ENCODE measurements around the gene FAM171A2. TPM values are rescaled to one million over a fixed set of nuclear protein-coding genes. Genes with fewer than 3 reads are reported as not detected.

Gene FAM171A2
- total RNA-seq, 1 experiment from 2014 or later, result 1.2 TPM

DNA sequence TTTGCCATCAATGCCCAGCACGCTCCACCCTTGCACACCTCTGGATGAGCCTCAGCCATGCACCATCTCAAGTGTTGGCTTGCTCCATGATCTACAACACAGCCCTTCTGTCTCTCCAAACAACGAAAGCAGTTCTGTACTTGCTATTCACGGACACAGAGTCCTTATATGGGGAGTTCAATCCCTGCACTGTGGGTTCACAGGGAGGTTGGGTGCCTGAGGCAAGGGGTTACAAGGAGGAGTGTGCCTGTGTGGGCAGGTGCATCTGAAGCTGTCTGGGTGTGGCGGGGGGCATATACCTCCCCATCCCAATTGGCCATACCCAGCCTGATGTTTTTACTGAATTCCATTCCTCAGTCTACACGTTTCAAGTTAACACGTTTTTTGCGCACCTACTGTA lies 49.6 kb downstream of the FAM171A2 start:
- H3K27ac ChIP-seq (ENCODE audit: low read length), result no peak overlapping the region
- no peak overlapping the region for H2AFZ ChIP-seq (ENCODE audit: low read length)
- no peaks in the 10 kb centered on the region for H3K9me2 ChIP-seq (replicated peaks; ENCODE audit: insufficient read depth, low read length)
- 0 out of 2 replicates have a peak, but pooled peaks cover 4% of the 10 kb centered on the region for H4K20me1 ChIP-seq (ENCODE audit: insufficient read depth, low read depth, low read length)
- peaks cover 25% of the 10 kb centered on the region for H3K4me1 ChIP-seq (ENCODE audit: low read length)
- no peak overlapping the region for H3K4me3 ChIP-seq (ENCODE audit: low read length)
- no peak overlapping the region for H3K4me2 ChIP-seq (ENCODE audit: low read depth, low read length, poor library complexity, severe bottlenecking)
- H3K36me3 ChIP-seq (ENCODE audit: insufficient read depth, low read length), result no peaks in the 10 kb centered on the region
- no peak overlapping the region for H3K9ac ChIP-seq (ENCODE audit: low read length)
- H3K27me3 ChIP-seq (ENCODE audit: low read length), result no peaks in the 10 kb centered on the region
- H3K79me2 ChIP-seq (ENCODE audit: low read length), result no peaks in the 10 kb centered on the region
- no peaks in the 10 kb centered on the region for H3K9me3 ChIP-seq (ENCODE audit: low read length)
- DNase-seq, result no peak

DNA sequence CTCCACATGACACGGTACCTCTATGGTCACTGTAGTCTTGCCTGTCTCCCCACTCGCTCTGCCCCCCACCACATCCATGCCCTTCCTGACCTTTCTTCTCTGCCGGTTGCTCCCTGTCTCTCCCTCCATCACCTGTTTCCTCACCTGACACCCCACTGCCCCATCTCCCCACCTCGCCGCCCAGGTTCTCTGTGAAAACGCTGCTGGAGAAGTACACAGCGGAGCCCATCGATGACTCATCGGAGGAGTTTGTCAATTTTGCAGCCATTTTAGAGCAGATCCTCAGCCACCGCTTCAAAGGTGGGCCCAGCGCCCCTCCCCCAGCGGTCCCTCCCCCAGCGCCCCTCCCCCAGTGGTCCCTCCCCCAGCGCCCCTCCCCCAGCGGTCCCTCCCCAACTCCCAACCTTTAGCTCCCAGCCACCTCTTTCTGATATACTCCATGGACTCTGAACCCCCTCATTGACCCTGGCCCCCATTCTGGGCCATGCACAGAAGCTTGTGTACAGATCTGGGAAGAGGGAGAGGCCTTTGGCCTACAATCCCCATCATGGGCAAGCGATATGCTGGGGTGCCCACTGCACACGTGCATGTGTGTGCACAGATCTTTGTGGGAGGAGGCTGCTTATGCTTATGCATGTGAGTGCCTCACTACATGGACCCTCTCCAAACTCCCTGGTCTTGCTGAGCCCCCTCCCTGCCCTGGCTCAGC lies 51.1 kb downstream of the FAM171A2 start:
- H2AFZ ChIP-seq (ENCODE audit: low read length), result no peak overlapping the region
- no peaks in the 10 kb centered on the region for H3K36me3 ChIP-seq (ENCODE audit: insufficient read depth, low read length)
- no peaks in the 10 kb centered on the region for H3K9me2 ChIP-seq (replicated peaks; ENCODE audit: insufficient read depth, low read length)
- DNase-seq, result no peak
- peaks cover 35% of the 10 kb centered on the region for H3K4me1 ChIP-seq (ENCODE audit: low read length)
- H3K9ac ChIP-seq (ENCODE audit: low read length), result no peak overlapping the region
- no peaks in the 10 kb centered on the region for H3K27me3 ChIP-seq (ENCODE audit: low read length)
- H3K4me2 ChIP-seq (ENCODE audit: low read depth, low read length, poor library complexity, severe bottlenecking), result no peak overlapping the region
- no peaks in the 10 kb centered on the region for H3K9me3 ChIP-seq (ENCODE audit: low read length)
- no peak overlapping the region for H3K27ac ChIP-seq (ENCODE audit: low read length)
- H4K20me1 ChIP-seq (ENCODE audit: insufficient read depth, low read depth, low read length), result 0 out of 2 replicates have a peak, but pooled peaks cover 4% of the 10 kb centered on the region
- no peak overlapping the region for H3K4me3 ChIP-seq (ENCODE audit: low read length)
- no peaks in the 10 kb centered on the region for H3K79me2 ChIP-seq (ENCODE audit: low read length)

GRCh38 chr17:44311562-44312181 lies 52.0 kb downstream of the FAM171A2 start:
- H3K9ac ChIP-seq (ENCODE audit: low read length), result no peak overlapping the region

DNA sequence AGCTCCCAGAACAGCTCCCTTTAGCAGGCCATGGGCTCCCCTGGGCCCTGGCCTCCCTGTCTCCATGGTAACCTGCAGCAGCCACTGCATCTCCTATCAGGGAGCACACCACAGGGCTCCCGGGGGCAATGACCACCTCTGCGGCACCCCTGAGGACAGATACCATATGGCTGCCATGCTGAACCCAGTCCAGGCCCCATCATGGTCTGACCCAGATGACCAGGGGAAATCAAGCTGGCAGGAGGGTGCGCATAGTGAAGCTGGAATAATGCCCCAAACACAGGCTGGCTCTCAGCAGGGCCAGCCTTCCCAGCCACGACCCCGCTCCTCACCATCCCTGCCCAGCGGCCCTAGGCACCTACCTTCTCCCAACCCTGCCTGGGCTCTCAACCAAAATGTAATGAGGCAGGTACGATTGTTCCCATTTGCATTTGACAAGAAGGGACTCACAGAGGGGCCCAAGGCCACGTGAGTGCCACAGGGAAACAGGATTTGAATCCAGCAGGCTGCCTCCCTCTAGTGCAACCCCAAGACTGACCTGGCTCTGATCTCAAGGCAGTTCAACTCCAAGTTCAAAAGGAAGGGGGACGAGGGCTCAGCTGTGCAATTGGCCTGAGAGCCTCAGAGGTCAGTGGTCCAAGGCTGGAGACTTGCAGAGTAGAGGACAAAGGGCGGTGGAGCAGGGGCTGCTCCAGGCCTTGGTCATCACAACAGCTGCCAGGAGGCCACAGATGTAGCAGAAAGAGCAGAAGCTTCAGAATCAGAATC lies 52.9 kb downstream of the FAM171A2 start:
- Histone ChIP-seq H3K79me2 (ENCODE audit: low read length) (no peaks in the 10 kb centered on the region), H3K9me3 (ENCODE audit: low read length) (no peaks in the 10 kb centered on the region), H3K4me1 (ENCODE audit: low read length) (peaks cover 33% of the 10 kb centered on the region), H2AFZ (ENCODE audit: low read length) (no peak overlapping the region), H3K27me3 (ENCODE audit: low read length) (no peaks in the 10 kb centered on the region), H3K27ac (ENCODE audit: low read length) (no peak overlapping the region), H4K20me1 (ENCODE audit: insufficient read depth, low read depth, low read length) (0 out of 2 replicates have a peak, but pooled peaks cover 4% of the 10 kb centered on the region), H3K4me3 (ENCODE audit: low read length) (no peak overlapping the region), H3K4me2 (ENCODE audit: low read depth, low read length, poor library complexity, severe bottlenecking) (no peak overlapping the region), H3K9me2 (replicated peaks; ENCODE audit: insufficient read depth, low read length) (no peaks in the 10 kb centered on the region), H3K9ac (ENCODE audit: low read length) (no peak overlapping the region), H3K36me3 (ENCODE audit: insufficient read depth, low read length) (no peaks in the 10 kb centered on the region)
- no peak for DNase-seq

More at GRCh38 chr17:44311562-44312181, 52.0 kb downstream of the FAM171A2 start:
- Histone ChIP-seq H3K9me2 (replicated peaks; ENCODE audit: insufficient read depth, low read length) (no peaks in the 10 kb centered on the region), H2AFZ (ENCODE audit: low read length) (no peak overlapping the region), H3K79me2 (ENCODE audit: low read length) (no peaks in the 10 kb centered on the region), H3K9me3 (ENCODE audit: low read length) (no peaks in the 10 kb centered on the region), H3K4me3 (ENCODE audit: low read length) (no peak overlapping the region), H3K27ac (ENCODE audit: low read length) (no peak overlapping the region), H3K27me3 (ENCODE audit: low read length) (no peaks in the 10 kb centered on the region), H4K20me1 (ENCODE audit: insufficient read depth, low read depth, low read length) (0 out of 2 replicates have a peak, but pooled peaks cover 4% of the 10 kb centered on the region), H3K4me2 (ENCODE audit: low read depth, low read length, poor library complexity, severe bottlenecking) (no peak overlapping the region), H3K4me1 (ENCODE audit: low read length) (peaks cover 35% of the 10 kb centered on the region), H3K36me3 (ENCODE audit: insufficient read depth, low read length) (no peaks in the 10 kb centered on the region)
- no peak for DNase-seq

GRCh38 chr17:44310188-44310587 lies 53.5 kb downstream of the FAM171A2 start:
- H3K4me3 ChIP-seq (ENCODE audit: low read length), result no peak overlapping the region
- no peaks in the 10 kb centered on the region for H3K36me3 ChIP-seq (ENCODE audit: insufficient read depth, low read length)
- H2AFZ ChIP-seq (ENCODE audit: low read length), result no peak overlapping the region
- H3K27ac ChIP-seq (ENCODE audit: low read length), result no peak overlapping the region
- H3K9me3 ChIP-seq (ENCODE audit: low read length), result no peaks in the 10 kb centered on the region
- H3K9me2 ChIP-seq (replicated peaks; ENCODE audit: insufficient read depth, low read length), result no peaks in the 10 kb centered on the region
- peak; percentile 65 for DNase-seq
- peaks cover 29% of the 10 kb centered on the region for H3K4me1 ChIP-seq (ENCODE audit: low read length)
- H3K9ac ChIP-seq (ENCODE audit: low read length), result no peak overlapping the region
- no peaks in the 10 kb centered on the region for H3K79me2 ChIP-seq (ENCODE audit: low read length)
- H3K4me2 ChIP-seq (ENCODE audit: low read depth, low read length, poor library complexity, severe bottlenecking), result no peak overlapping the region
- H3K27me3 ChIP-seq (ENCODE audit: low read length), result no peaks in the 10 kb centered on the region
- H4K20me1 ChIP-seq (ENCODE audit: insufficient read depth, low read depth, low read length), result 0 out of 2 replicates have a peak, but pooled peaks cover 4% of the 10 kb centered on the region

GRCh38 chr17:44309472-44309871 lies 54.2 kb downstream of the FAM171A2 start:
- H4K20me1 ChIP-seq (ENCODE audit: insufficient read depth, low read depth, low read length), result 0 out of 2 replicates have a peak, but pooled peaks cover 4% of the 10 kb centered on the region
- H3K4me1 ChIP-seq (ENCODE audit: low read length), result peaks cover 23% of the 10 kb centered on the region
- no peaks in the 10 kb centered on the region for H3K9me2 ChIP-seq (replicated peaks; ENCODE audit: insufficient read depth, low read length)
- no peak for DNase-seq
- no peaks in the 10 kb centered on the region for H3K9me3 ChIP-seq (ENCODE audit: low read length)
- H3K36me3 ChIP-seq (ENCODE audit: insufficient read depth, low read length), result no peaks in the 10 kb centered on the region
- H3K27ac ChIP-seq (ENCODE audit: low read length), result no peak overlapping the region
- H3K4me3 ChIP-seq (ENCODE audit: low read length), result no peak overlapping the region
- no peaks in the 10 kb centered on the region for H3K27me3 ChIP-seq (ENCODE audit: low read length)
- H3K4me2 ChIP-seq (ENCODE audit: low read depth, low read length, poor library complexity, severe bottlenecking), result no peak overlapping the region
- no peak overlapping the region for H2AFZ ChIP-seq (ENCODE audit: low read length)
- H3K79me2 ChIP-seq (ENCODE audit: low read length), result no peaks in the 10 kb centered on the region
- no peak overlapping the region for H3K9ac ChIP-seq (ENCODE audit: low read length)

DNA sequence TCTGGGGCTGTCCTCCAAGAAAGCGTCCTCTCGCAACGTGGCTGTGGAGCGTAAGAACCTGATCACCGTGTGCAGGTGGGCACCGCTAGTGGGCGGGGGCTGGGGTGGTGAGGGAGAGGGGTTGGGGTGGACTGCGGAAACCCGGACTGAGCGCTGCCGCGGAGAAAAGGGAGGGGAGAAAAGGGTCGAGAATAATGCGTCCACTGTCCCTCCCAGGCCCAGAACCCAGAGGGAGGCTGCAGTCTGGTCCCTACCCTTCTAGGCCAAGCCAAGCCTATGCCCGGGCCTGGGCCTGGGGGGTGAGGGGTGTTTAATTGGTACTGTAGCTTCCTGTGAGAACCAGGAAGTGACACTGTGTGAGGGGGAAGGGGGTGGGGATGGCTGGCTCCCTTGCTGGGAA lies 54.8 kb downstream of the FAM171A2 start:
- Histone ChIP-seq H2AFZ (ENCODE audit: low read length) (no peak overlapping the region), H3K27ac (ENCODE audit: low read length) (no peak overlapping the region), H3K9ac (ENCODE audit: low read length) (no peak overlapping the region), H4K20me1 (ENCODE audit: insufficient read depth, low read depth, low read length) (0 out of 2 replicates have a peak, but pooled peaks cover 4% of the 10 kb centered on the region), H3K4me2 (ENCODE audit: low read depth, low read length, poor library complexity, severe bottlenecking) (peak overlapping the region; percentile 54), H3K9me2 (replicated peaks; ENCODE audit: insufficient read depth, low read length) (no peaks in the 10 kb centered on the region), H3K27me3 (ENCODE audit: low read length) (no peaks in the 10 kb centered on the region), H3K4me3 (ENCODE audit: low read length) (peak overlapping the region; percentile 25; the same call in 1 of the 2 replicates), H3K36me3 (ENCODE audit: insufficient read depth, low read length) (no peaks in the 10 kb centered on the region), H3K9me3 (ENCODE audit: low read length) (no peaks in the 10 kb centered on the region), H3K4me1 (ENCODE audit: low read length) (peaks cover 23% of the 10 kb centered on the region), H3K79me2 (ENCODE audit: low read length) (no peaks in the 10 kb centered on the region)
- no peak for DNase-seq

DNA sequence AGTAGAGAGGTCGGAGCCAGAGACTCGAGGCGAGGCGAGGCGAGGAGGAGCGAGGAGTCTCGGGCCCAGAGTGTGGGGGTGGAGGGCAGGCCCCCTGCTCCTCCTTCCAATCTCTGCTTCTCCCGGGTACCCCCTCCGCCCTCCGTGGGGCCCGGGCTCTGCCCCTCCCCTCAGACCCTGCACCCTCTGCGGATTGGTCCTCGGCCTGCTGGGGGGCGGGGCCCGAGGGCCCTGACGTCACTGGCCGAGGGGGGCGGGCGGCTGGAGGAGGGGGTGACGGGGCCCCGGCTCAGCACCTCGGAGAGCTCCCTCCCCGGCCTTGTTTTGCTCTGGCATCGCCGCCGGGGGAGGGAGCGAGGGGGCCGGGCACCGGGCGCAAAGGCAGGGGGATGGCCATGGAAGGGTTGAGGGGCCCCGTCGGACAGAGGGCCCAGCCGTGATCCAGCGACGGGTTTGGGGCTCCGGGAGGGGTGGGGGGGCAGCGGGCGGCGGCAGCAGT lies 55.3 kb downstream of the FAM171A2 start, which contains the start of gene RUNDC3A:
Gene RUNDC3A (plus strand): TSS at position 282 of the 499 bp plus-strand sequence. CDS start 232 bp downstream, outside the sequence.
- peak within 1 kb of the TSS; percentile 25; the same call in 1 of the 2 replicates for H3K4me3 ChIP-seq (ENCODE audit: low read length)
- H2AFZ ChIP-seq (ENCODE audit: low read length), result no peak within 1 kb of the TSS
- no peak within 1 kb of the TSS for H3K9ac ChIP-seq (ENCODE audit: low read length)
- H3K9me2 ChIP-seq (replicated peaks; ENCODE audit: insufficient read depth, low read length), result no peaks in the 10 kb centered on the region
- no peaks in the 10 kb centered on the region for H3K9me3 ChIP-seq (ENCODE audit: low read length)
- DNase-seq, result peak; percentile 96
- 0 out of 2 replicates have a peak, but pooled peaks cover 4% of the 10 kb centered on the region for H4K20me1 ChIP-seq (ENCODE audit: insufficient read depth, low read depth, low read length)
- peaks cover 23% of the 10 kb centered on the region for H3K4me1 ChIP-seq (ENCODE audit: low read length)
- H3K27me3 ChIP-seq (ENCODE audit: low read length), result no peaks in the 10 kb centered on the region
- H3K27ac ChIP-seq (ENCODE audit: low read length), result no peak within 1 kb of the TSS
- no peaks in the 10 kb centered on the region for H3K79me2 ChIP-seq (ENCODE audit: low read length)
- H3K4me2 ChIP-seq (ENCODE audit: low read depth, low read length, poor library complexity, severe bottlenecking), result peak within 1 kb of the TSS; percentile 54
- no peaks in the 10 kb centered on the region for H3K36me3 ChIP-seq (ENCODE audit: insufficient read depth, low read length)

All from Karpas-422 (cell line).